ENCODE results near the gene TRIM67.
A peak's percentile ranks its signal among the peaks of the same experiment; 100 is the strongest.
"Not testable (repeated sequence)": the region's sequence is repeated elsewhere in the genome, so short reads cannot be mapped to it uniquely, and the experiment has no call there.

The TRIM67 gene

GRCh38 chr1:231203259-231204057 lies 41.6 kb downstream of the TRIM67 start:
- DNase-seq (ENCODE audit: low spot score) = no peak

GRCh38 chr1:231206856-231207255 lies 45.0 kb downstream of the TRIM67 start:
- DNase-seq (ENCODE audit: low spot score) = no peak

GRCh38 chr1:231207437-231207836 lies 45.6 kb downstream of the TRIM67 start:
- no peak for DNase-seq (ENCODE audit: low spot score)

- DNase-seq (ENCODE audit: low spot score) = no peak
These were observed 47.1 kb downstream of the TRIM67 start for GRCh38 chr1:231208980-231209379.

GRCh38 chr1:231209531-231209930 lies 47.7 kb downstream of the TRIM67 start:
- DNase-seq (ENCODE audit: low spot score) = no peak

- DNase-seq (ENCODE audit: low spot score) = no peak
These were observed 48.3 kb downstream of the TRIM67 start for GRCh38 chr1:231210126-231210525.

- DNase-seq (ENCODE audit: low spot score) = peak; percentile 80
These were observed 49.4 kb downstream of the TRIM67 start for GRCh38 chr1:231211005-231211857.

- not testable (repeated sequence) for DNase-seq (ENCODE audit: low spot score)
These were observed 50.4 kb downstream of the TRIM67 start for GRCh38 chr1:231212301-231212700.

GRCh38 chr1:231213831-231214573 lies 52.1 kb downstream of the TRIM67 start:
- DNase-seq (ENCODE audit: low spot score) = no peak

- DNase-seq (ENCODE audit: low spot score) = no peak
These were observed 53.2 kb downstream of the TRIM67 start for GRCh38 chr1:231214918-231215680.

- DNase-seq (ENCODE audit: low spot score) = no peak
These were observed 54.0 kb downstream of the TRIM67 start for GRCh38 chr1:231215681-231216385.

- no peak for DNase-seq (ENCODE audit: low spot score)
These were observed 54.6 kb downstream of the TRIM67 start for GRCh38 chr1:231216498-231216897.

- DNase-seq (ENCODE audit: low spot score) = no peak
These were observed 55.2 kb downstream of the TRIM67 start for GRCh38 chr1:231217056-231217455.

- no peak for DNase-seq (ENCODE audit: low spot score)
These were observed 56.2 kb downstream of the TRIM67 start for GRCh38 chr1:231218078-231218477.

GRCh38 chr1:231219422-231220401 lies 57.9 kb downstream of the TRIM67 start:
- DNase-seq (ENCODE audit: low spot score) = no peak

GRCh38 chr1:231220801-231221200 lies 58.9 kb downstream of the TRIM67 start:
- no peak for DNase-seq (ENCODE audit: low spot score)

GRCh38 chr1:231226156-231226555 lies 64.3 kb downstream of the TRIM67 start:
- no peak for DNase-seq (ENCODE audit: low spot score)

- no peak for DNase-seq (ENCODE audit: low spot score)
These were observed 69.7 kb downstream of the TRIM67 start for GRCh38 chr1:231231511-231231910.

- no peak for DNase-seq (ENCODE audit: low spot score)
These were observed 71.2 kb downstream of the TRIM67 start for GRCh38 chr1:231232870-231233734.

Data from AG08396 (cell line).